GM18909 (cell line): ENCODE results near the gene PET117.
A peak's percentile ranks its signal among the peaks of the same experiment; 100 is the strongest.
"Not testable (repeated sequence)": the region's sequence is repeated elsewhere in the genome, so short reads cannot be mapped to it uniquely, and the experiment has no call there.

Experiments
- ATAC-seq: cut with Tn5 transposase; IDR thresholded peaks from one replicate; pipeline ENCODE4 v1.9.1; 2021; ENCODE audit warnings: mild to moderate bottlenecking; ENCODE audit not compliant: unreplicated experiment, poor library complexity

PET117 gene, protein sequence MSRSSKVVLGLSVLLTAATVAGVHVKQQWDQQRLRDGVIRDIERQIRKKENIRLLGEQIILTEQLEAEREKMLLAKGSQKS

DNA sequence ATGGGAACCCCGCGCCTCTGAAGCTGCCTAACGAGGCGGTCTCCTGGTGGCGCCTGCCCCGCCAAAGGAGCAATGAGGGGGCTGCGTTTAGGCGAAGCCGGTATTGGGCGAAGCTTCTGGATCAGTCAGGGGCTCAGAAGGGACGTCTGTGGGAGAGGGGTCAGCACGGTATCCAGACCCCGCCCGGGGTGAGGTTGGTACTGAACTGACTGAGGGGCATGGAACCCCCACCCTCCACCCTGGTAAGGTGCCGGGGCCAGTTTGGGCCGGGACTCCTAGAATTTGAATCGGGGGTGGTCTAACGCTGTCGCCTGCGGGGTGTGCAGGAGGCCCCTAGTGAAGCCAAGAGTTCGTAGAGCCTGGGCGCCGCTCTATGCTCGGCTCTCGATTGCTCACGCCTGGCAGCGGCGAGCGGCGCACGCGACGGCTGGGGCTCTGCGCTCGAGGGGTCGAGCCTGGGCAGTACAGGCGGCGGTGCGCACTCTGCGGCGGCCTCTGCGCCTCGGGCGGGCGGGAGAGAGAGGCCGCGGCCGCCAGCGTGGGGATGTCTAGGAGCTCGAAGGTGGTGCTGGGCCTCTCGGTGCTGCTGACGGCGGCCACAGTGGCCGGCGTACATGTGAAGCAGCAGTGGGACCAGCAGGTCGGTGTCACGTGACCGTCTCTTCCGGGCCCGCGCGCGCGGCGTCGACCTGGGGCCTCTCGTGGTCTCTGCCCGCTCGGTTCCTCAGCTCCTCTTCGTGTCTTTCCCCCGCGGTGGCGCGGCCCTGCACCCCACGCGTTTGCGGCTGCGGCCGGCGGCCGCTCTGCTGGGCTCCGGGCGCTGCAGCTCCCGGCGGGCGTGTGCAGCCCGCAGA lies at the start of gene PET117, which contains the start of gene KAT14:
Gene PET117, plus strand, starts transcription at position 452 of the 854 bp plus-strand sequence. Its CDS starts 93 bp downstream, at position 545.
Gene KAT14, plus strand, starts transcription at position 452 of the 854 bp plus-strand sequence. CDS start 4,798 bp downstream, outside the sequence.
- peak; percentile 86 for ATAC-seq

DNA sequence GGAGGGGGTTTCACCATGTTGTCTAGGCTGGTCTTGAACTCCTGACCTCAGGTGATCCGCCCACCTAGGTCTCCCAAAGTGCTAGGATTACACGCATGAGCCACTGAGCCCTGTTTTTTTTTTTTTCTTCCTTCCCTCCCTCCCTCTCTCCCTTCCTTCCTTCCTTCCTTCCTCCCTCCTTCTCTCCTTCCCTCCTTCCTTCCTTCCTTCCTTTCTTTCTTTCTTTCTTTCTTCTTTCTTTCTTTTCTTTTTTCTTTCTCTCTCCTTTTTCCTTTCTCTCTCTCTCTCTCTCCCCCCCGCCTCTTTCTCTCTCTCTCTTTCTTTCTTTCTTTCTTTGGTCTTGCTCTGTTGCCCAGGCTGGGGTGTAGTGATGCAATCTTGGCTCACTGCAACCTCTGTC lies 49.4 kb upstream of the PET117 start:
- ATAC-seq, result not testable (repeated sequence)

DNA sequence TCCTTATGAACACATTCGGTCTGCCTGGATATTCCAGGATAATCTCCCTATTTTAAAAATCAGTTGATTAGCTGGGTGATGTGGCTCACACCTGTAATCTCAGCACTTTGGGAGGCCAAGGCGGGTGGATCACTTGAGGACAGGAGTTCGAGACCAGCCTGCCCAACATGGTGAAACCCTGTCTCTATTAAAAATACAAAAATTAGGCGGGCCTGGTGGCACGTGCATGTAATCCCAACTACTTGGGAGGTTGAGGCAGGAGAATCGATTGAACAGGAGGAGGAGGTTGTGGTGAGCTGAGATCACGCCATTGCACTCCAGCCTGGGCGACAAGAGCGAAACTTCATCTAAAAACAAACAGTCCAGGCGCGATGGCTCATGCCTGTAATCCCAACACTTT lies 48.8 kb upstream of the PET117 start:
- ATAC-seq, result not testable (repeated sequence)

DNA sequence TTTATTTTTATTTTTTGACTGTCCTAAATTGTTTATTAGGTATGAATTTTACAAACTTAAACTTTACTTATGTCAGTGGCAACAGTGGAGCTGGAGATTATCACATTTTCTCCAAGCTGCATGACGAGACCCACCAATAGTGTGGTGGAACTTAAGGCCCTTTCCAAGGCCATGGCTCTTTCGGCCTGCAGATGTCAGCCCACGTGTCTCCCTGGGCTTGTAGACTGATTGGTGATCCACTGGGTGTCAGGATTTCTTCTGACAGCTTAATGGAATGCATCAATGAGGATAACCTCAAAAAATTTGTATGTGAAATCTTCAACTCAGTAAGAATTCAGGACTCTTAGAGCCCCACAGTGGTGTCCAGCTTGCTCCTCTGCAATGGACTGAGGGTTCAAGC lies 47.6 kb upstream of the PET117 start:
- ATAC-seq, result no peak

DNA sequence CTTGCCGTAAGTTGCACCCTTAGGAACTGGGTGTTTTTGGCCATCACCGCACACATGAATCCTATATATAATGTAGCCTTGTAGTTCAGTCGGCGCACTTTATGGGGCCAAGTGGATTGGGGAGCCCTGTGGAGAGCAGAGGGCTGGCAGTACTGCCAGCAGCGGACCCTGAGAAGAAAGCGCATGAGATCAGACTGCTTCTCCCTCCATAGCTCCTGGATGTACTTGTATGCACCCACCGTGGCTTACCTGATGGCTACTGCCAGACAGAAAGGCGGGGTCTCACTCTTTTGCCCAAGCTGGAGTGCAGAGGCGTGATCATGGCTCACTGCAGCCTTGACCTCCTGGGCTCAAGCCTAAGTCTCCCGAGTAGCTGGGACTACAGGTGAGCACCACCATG lies 47.2 kb upstream of the PET117 start:
- no peak for ATAC-seq

DNA sequence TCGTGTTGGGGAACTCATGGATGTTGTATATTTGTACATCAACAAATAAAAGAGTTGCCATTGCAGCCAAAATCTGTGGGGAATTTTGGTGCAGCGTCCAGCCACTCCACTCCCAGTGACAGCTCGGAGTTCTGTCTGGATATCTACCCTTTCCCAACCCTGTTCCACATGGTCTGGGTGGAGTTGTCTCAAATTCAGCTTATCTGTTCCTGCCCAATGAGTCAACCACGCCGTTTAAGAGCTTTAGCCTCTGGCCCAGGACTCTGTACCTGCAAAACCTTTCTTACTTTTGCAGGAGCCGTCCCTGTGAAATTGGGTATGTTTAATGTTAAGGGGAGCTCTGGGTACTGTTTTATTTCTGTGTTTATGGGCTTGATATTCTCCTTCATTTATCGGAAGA lies 46.0 kb upstream of the PET117 start:
- no peak for ATAC-seq

DNA sequence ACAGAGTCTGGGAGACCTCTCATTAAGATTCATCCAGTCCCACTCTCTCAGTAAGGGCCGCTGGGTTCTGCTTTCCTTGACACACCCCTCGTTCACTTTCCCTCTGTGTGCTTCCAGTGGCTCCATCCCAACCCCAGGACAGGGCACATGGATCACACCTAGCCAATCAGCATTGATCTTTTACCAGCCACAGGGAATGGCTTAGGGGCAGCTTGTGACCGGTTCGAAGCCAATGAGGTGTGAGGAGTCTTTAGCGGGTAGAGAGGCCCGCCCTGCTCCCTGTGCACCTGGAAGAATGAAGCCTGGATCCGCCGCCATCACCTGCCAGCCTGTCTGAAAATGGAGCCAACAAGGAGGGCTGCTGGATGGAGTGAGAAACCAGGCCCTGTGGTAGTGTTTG lies 44.8 kb upstream of the PET117 start:
- no peak for ATAC-seq

DNA sequence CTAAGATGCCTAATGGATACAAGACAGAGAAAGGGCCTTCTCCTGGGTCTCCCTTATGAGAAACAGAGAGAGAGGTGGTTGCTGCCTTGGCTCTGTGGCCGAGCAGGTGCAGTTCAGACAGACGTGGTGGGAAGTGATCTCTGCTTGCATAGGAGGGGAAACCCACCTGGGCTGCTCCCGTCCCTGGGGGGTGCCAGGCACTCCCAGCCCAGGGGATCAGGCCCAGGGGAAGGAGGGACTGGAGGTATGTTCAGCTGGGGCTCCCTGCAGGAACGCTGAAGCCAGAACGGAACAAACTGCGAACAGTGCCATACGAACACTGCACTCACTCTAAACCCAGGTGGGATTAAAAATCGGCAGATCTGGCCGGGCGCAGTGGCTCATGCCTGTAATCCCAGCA lies 44.3 kb upstream of the PET117 start:
- ATAC-seq, result no peak

DNA sequence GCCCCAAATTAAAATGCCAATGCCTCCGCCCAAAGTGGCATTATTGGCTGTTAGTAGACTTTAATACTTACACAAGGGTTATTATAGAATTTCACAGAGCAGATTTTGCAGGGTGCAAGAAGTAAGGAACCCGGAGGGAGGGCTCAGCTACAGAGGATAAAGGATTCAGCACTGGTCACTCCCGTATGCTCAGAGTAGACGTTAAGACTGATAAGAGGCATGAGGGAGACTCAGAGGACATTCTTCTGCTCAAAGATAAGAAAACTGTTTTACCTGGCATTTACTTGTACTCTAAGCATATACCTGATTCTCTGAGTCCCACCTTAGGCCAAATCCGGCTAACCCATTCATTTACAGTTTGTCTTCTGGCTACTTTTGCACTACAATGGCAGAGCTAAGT lies 43.5 kb upstream of the PET117 start:
- ATAC-seq, result no peak

DNA sequence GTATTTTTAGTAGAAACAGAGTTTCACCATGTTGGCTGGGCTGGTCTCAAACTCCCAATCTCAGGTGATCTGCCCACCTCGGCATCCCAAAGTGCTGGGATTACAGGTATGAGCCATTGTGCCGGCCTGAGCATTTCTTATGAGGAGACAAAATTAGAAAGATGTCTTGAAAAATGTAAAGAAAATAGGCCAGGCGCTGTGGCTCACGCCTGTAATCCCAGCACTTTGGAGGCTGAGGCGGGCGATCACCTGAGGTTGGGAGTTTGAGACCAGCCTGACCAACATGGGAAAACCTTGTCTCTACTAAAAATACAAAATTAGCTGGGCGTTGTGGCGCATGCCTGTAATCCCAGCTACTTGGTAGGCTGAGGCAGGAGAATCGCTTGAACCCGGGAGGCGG lies 37.1 kb upstream of the PET117 start:
- not testable (repeated sequence) for ATAC-seq

DNA sequence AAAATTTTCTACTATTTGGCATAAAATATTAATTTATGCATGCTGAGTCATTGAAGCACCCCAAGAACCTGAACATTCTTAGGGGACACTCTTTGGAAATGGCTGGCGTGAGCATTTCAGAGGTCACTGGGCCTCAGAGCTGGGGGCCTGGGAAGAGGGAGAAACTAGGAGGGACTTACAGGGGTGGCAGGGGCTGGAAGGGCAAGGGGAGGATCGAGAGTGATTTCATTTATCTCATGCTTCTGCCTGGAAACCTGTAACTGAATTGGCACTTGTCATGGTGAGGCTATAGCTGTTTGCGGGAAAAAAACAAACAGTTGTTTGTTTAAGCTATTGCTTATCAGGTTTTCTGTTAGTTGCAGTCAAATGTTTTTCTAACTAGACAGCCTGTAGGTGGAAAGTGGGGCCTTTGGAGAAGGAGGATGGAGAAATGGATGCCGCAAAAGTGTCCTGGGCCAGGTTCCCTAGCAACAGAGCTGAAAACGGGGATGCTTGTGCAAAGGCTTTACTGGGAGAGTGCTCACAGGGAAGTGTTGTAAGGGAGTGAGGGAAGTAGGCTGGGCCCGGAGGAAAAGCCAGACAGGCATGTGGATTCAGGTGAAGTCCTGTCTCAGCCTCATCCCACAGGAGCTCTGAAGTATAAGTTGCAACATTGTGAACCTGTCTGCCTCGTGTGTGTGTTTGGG lies 36.4 kb upstream of the PET117 start:
- ATAC-seq, result no peak

DNA sequence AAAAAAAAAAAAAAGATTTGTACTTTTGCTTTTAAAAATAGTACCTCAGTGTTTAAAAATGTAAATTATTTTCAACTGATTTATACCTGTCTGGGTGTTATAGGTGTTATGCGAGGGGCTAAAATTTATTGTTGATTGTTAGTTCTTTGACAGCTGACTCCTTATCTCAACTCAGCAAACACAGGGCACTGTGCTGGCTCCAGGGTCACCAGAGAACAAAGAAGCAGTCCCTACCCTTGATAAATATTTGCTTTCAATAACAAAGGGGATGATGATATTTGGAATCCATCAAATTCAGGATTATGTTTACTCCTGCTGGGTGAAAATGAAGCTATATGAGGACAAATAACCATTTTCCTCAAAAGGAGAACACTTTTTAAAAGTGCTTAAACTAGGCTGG lies 34.2 kb upstream of the PET117 start:
- ATAC-seq, result no peak

DNA sequence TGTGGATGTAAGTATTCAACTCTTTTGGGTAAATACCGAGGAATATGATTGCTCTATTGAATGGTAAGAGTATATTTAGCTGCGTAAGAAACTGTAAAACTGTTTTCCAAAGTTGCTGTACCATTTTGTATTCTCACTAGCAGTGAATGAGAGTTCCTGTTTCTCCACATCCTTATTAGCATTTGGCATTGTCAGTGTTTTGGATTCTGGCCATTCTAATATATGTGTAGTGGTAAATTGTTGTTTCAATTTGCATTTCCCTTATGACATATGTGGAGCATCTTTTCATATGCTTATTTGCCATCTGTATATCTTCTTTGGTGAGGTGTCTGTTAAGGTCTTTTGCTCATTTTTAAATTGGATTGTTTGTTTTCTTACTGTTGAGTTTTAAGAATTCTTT lies 29.3 kb upstream of the PET117 start:
- no peak for ATAC-seq

DNA sequence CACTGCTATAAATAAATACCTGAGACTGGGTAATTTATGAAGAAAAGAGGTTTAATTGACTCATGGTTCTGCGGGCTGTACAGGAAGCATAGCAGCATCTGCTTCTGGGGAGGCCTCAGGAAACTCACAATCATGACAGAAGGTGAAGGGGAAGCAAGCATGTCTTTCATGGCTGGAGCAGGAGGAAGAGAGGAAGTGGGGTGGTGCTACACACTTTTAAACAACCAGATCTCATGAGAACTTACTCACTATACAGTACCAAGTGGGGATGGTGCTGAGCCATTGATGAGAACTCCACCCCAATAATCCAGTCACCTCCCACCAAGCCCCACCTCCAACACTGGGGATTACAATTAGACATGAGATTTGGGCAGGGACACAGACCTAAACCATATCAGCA lies 9.1 kb upstream of the PET117 start:
- ATAC-seq, result not testable (repeated sequence)

DNA sequence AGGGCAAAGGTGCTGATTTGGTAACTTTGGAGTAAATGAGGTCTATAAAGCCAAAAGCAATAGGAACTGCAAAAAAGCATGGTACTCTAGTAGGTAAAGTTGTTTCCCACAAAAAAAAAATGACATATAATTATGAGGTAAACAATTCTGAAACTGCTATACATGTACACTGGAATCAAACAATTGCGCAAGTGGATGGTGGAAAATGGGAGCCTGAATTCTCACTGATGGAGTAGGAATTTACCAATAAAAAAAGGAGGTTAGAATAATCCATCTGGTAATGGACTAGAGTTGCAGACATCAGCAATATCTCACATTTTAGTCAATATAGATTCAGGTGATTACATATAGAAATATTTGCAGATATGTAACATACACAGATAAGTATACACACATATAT lies 5.0 kb upstream of the PET117 start:
- ATAC-seq, result no peak

DNA sequence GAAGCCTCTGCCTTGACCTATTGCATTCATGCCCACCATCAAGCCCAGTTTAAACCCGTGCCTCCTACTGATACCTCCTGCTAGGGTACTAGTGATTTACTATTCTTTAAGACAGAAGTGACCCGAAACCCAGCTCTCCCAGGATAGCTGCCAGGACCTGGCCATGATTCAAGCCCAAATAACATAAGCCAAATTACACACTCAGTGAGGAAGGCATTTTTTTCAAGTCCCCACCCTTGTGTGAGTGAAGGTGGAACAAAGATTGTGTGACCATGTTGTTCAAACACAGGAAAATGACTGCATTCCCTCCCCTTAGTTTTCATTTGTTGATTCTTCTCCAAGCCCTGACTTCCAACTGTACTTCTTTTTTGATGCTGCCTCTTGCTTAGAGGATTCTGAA lies 3.7 kb upstream of the PET117 start:
- no peak for ATAC-seq

DNA sequence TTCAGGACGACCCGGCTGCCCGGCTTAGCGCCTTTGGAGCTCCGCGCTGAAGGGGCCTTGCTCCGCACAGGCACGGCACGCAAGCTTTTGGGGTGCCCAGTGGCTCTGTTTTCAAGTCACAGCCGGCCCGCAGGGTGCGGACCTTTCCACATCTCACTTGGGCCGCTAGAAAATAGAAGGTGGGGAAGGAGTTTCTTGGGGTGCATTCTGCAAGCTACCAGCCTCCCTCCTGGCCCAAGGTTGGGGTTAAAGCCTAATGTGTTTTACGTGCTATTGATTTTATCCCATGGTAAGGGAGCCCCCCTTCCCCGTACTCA lies 561 bp downstream of the PET117 start:
- peak; percentile 42 for ATAC-seq

DNA sequence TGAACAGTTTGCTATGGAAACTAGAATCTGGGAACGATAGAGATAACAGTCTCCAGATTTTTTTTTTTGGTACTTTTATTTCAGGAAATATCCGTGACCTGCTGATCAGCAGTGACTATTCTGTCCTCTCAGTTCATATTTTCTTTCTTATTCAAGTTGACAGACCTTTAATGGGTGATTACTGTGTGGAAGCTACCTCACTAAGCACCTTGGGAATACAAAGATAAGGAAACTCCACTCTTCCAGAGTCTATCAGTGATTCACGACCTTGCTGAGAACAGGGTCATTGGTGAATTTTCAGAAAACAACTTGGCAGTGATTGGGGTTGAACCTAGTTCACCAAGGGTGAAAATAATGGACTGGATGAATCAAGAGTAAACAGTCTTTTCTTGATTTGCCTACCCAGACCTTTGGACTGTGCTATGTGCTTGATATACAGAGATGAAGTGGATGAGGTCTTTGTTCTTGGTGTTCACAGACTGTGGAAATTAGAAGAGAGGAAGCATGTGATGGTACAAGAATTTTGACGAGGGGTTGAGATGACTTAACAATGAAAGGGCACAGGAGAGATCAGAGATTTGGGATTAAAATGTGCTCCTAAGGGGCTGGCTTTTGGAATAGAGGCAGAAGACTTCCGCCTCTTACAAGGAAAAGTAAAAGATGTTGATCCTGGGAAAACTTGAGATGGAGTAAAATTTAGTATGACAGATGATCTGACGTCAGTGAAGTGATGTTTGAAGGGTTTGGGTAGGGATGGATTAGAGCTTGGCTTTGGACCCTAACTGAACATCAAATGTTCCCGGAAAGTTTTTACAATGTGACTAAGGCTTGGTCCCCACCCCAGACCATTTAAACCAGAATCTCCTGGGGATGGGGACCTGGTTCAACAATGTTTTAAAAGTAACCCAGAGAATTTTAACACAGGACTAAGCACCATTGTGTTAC lies 1.2 kb downstream of the PET117 start:
- no peak for ATAC-seq

DNA sequence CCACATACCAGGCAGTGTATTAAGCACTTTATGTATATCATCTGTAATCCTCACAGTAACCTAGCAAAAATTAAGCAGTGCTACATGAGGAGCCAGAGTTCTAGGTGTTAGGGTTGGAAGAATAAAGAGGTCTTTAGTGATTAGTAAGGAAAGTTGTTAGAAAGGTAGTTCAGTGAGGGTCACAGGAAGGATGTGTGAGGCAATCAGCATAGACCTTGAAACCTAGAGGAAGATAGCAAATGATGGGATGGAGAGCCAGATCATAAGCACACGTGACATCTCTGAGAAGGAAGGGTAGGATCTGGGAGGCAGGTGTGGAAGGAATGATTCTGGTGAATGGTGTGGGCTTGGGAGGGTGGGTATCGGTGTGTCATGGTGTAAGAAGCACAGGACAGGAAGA lies 2.2 kb downstream of the PET117 start:
- ATAC-seq, result no peak

DNA sequence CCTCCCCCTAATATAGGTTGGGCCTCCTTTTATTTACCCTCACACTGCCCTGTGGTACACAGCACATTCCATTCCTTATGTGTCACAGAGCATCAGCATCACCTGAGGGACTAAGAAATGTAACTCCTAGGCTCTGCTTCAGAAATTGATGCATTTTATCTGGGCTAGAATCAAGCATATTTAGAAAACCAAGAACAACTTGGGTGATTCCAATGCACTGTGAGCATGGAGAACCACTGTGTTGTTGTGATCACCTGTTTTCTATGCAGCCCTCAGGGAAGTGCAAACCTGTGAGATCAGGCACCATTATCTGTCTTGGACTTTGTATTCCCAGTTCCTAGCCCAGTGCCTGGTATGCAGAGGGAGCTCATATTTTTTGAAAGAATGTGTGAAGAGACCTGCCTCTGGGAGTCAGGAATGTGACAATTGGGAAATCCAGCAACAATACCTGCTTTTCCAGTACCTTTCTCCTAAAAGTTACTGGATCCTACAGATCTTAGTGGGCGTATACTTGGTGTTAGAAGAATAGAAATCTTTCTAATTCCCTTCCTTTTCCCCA lies 7.0 kb downstream of the PET117 start:
- ATAC-seq, result no peak
